ENCODE results near the gene ATF2.

GRCh38 chr2:175140332-175140731 lies 27.7 kb downstream of the ATF2 start:
- no peak for TF ChIP-seq CTCF (CRISPR knock-in tag; IDR thresholded peaks at IDR 0.05)
- no peak for TF ChIP-seq CHD2 (IDR thresholded peaks at IDR 0.05; ENCODE audit: low read depth, low read length)
- no peak for TF ChIP-seq POLR2A (IDR thresholded peaks at IDR 0.05; ENCODE audit: insufficient read depth in 1 of 2, low read depth in 2 of 2, low read length in 2 of 2)
- TF ChIP-seq ZNF710 (CRISPR knock-in tag; IDR thresholded peaks at IDR 0.05; ENCODE audit: borderline replicate concordance), result no peak
- TF ChIP-seq SP2 (CRISPR knock-in tag; IDR thresholded peaks at IDR 0.05), result no peak
- no peak for TF ChIP-seq TAF1 (CRISPR knock-in tag; IDR thresholded peaks at IDR 0.05)
- TF ChIP-seq MEIS1 (CRISPR knock-in tag; IDR thresholded peaks at IDR 0.05; ENCODE audit: borderline replicate concordance), result no peak
- TF ChIP-seq ZNF224 (CRISPR knock-in tag; IDR thresholded peaks at IDR 0.05), result no peak
- no peak for TF ChIP-seq NFIC (IDR thresholded peaks at IDR 0.05; ENCODE audit: low read length)
- no peak for TF ChIP-seq SMC3 (IDR thresholded peaks at IDR 0.05; ENCODE audit: low read length)
- TF ChIP-seq, protein P1, sequence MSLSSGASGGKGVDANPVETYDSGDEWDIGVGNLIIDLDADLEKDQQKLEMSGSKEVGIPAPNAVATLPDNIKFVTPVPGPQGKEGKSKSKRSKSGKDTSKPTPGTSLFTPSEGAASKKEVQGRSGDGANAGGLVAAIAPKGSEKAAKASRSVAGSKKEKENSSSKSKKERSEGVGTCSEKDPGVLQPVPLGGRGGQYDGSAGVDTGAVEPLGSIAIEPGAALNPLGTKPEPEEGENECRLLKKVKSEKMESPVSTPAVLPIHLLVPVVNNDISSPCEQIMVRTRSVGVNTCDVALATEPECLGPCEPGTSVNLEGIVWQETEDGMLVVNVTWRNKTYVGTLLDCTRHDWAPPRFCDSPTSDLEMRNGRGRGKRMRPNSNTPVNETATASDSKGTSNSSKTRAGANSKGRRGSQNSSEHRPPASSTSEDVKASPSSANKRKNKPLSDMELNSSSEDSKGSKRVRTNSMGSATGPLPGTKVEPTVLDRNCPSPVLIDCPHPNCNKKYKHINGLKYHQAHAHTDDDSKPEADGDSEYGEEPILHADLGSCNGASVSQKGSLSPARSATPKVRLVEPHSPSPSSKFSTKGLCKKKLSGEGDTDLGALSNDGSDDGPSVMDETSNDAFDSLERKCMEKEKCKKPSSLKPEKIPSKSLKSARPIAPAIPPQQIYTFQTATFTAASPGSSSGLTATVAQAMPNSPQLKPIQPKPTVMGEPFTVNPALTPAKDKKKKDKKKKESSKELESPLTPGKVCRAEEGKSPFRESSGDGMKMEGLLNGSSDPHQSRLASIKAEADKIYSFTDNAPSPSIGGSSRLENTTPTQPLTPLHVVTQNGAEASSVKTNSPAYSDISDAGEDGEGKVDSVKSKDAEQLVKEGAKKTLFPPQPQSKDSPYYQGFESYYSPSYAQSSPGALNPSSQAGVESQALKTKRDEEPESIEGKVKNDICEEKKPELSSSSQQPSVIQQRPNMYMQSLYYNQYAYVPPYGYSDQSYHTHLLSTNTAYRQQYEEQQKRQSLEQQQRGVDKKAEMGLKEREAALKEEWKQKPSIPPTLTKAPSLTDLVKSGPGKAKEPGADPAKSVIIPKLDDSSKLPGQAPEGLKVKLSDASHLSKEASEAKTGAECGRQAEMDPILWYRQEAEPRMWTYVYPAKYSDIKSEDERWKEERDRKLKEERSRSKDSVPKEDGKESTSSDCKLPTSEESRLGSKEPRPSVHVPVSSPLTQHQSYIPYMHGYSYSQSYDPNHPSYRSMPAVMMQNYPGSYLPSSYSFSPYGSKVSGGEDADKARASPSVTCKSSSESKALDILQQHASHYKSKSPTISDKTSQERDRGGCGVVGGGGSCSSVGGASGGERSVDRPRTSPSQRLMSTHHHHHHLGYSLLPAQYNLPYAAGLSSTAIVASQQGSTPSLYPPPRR (CRISPR knock-in tag; IDR thresholded peaks at IDR 0.05; ENCODE audit: borderline replicate concordance), result no peak
- no peak for TF ChIP-seq ZNF335 (CRISPR knock-in tag; IDR thresholded peaks at IDR 0.05)
- no peak for TF ChIP-seq REST (IDR thresholded peaks at IDR 0.05; ENCODE audit: borderline replicate concordance in 1 of 2, low read depth in 1 of 2, low read length in 2 of 2)
- TF ChIP-seq, protein P2, sequence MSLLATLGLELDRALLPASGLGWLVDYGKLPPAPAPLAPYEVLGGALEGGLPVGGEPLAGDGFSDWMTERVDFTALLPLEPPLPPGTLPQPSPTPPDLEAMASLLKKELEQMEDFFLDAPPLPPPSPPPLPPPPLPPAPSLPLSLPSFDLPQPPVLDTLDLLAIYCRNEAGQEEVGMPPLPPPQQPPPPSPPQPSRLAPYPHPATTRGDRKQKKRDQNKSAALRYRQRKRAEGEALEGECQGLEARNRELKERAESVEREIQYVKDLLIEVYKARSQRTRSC (CRISPR knock-in tag; IDR thresholded peaks at IDR 0.05; ENCODE audit: low read depth), result no peak

Data from HepG2 (cell line).